AG10803 (cell line): ENCODE data around the gene PARD3B.

Experiments
- DNase-seq: peaks from one replicate; pipeline ENCODE4 v3.0.0; 2010; ENCODE audit warnings: low read depth
- H3K4me3 ChIP-seq: 2 replicates; pipeline ENCODE4 v1.5.1; 2011; ENCODE audit warnings: mild to moderate bottlenecking, low read length, control low read depth
- CTCF ChIP-seq: conservative IDR thresholded peaks from 2 replicates; pipeline ENCODE4 v1.5.1; 2011; ENCODE audit warnings: mild to moderate bottlenecking, low read length, control low read depth, inconsistent platforms

Gene PARD3B

GRCh38 chr2:204754898-204755297 lies 209.6 kb downstream of the PARD3B start:
- no peak for TF ChIP-seq CTCF
- no peak for DNase-seq
- no peak overlapping the region for H3K4me3 ChIP-seq

DNA sequence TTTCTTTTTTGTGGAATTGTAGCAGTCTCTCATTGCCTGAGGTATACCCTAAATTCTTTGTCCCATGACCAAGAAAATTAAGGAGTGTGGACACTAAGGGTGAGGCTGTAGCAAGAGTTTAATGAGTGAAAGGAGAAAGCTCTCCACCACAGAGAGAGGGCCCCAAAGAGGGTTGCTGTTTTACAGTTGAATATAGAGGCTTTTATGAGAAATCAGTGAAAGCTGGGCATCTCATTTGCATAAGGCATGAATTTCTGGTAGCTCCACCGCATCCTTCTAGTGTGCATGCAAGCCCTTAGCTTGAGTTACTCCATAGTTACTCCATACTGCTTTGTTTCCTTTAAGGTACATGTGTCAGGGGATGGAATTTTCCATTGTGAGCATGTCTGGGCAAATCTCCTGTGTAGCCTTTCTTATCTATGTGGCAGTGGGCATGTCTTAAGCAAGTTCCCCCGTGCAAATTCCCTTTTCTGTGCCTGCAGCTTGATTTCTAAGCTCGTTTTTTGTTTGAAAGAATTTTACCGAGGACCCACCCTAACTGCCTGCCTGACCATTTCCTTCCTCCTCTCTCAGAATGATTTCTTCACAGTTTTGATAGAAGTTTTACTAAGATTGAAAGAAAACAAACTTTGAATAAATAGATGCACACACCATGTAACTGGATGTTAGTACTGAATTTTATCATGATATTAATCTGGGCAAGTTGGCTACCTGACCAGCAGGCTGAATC lies 218.9 kb downstream of the PARD3B start:
- no peak for DNase-seq
- H3K4me3 ChIP-seq, result no peak overlapping the region
- TF ChIP-seq CTCF, result no peak

DNA sequence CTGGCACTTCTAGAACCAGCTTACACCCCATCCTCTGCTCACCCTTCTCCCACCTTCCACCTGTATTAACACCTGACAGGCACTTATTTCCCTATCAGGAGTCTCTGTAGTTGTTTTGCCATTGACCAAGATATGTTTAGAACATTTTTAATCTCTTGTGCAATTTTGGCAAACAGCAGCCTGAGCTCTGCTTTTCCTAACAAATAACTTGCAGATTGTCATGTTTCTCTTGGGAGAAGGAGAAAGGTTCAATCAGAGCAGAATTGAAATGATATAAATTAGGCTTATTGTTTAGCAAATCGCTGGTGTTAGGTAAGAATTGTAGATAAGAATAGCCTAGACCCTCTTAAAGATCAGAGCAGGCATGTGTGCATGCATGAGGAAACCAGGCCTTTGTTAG lies 225.5 kb downstream of the PARD3B start:
- no peak for TF ChIP-seq CTCF
- H3K4me3 ChIP-seq, result no peak overlapping the region
- DNase-seq, result no peak

DNA sequence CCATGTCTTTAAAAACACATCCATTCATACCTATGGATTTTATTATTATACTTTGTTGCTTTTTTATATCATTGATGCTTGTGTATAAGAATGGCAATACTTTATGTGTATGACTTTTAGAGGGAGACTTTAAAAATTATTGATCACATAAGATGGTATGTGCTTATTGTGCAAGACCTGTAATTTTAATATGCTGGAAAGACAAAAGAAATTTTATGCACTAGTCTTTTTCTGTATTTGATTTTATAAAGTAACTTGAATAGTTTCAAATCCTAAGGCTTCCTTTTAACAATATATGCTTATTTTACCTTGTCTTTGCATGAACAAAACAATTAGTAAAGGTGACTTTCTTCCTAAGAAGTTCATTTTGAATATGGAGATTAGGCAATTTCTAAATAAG lies 226.4 kb downstream of the PARD3B start:
- no peak for DNase-seq
- TF ChIP-seq CTCF, result no peak
- H3K4me3 ChIP-seq, result no peak overlapping the region

- no peak for DNase-seq
- TF ChIP-seq CTCF, result no peak
- no peak overlapping the region for H3K4me3 ChIP-seq
Measured at GRCh38 chr2:204772546-204772945, 227.3 kb downstream of the PARD3B start.

- DNase-seq, result peak; percentile 22
- no peak for TF ChIP-seq CTCF
- no peak overlapping the region for H3K4me3 ChIP-seq
Measured at GRCh38 chr2:204775766-204776165, 230.5 kb downstream of the PARD3B start.

- no peak overlapping the region for H3K4me3 ChIP-seq
- TF ChIP-seq CTCF, result no peak
- peak; percentile 54 for DNase-seq
Measured at GRCh38 chr2:204776781-204777559, 231.7 kb downstream of the PARD3B start.
